GM12891 (cell line): Measurements from ENCODE around the gene PDIA5.

ENCODE experiments used
- DNase-seq: peaks from one replicate; pipeline ENCODE4 v3.0.0; 2011; ENCODE audit warnings: low spot score; ENCODE audit not compliant: insufficient read length
- FAIRE-seq: peaks from 2 replicates; lab custom pipeline; 2011; peaks lifted over from hg19 to GRCh38; lab: Jason Lieb, UNC
- PAX5 ChIP-seq: IDR thresholded peaks from 2 replicates; pipeline ENCODE4 v1.6.1; 2011; ENCODE audit warnings: low read length, moderate library complexity, mild to moderate bottlenecking; ENCODE audit not compliant: insufficient read depth, severe bottlenecking
- POLR2A ChIP-seq: IDR thresholded peaks from 2 replicates; pipeline ENCODE4 v1.6.1; 2011; ENCODE audit warnings: low read depth, low read length, control low read depth
- POLR2AphosphoS5 ChIP-seq: IDR thresholded peaks from 2 replicates; pipeline ENCODE4 v1.6.1; 2011; ENCODE audit warnings: low read depth, low read length, control low read depth
- POU2F2 ChIP-seq: IDR thresholded peaks from 2 replicates; pipeline ENCODE4 v1.6.1; 2011; ENCODE audit warnings: low read depth, mild to moderate bottlenecking, control low read depth, low read length, moderate library complexity
- SPI1 ChIP-seq: IDR thresholded peaks from 2 replicates; pipeline ENCODE4 v1.6.1; 2011; ENCODE audit warnings: low read depth, low read length, control low read depth
- TAF1 ChIP-seq: IDR thresholded peaks from 2 replicates; pipeline ENCODE4 v1.6.1; 2011; ENCODE audit warnings: low read depth, low read length, control low read depth

PDIA5 gene

GRCh38 chr3:123027292-123028232 is 39.3 kb upstream of the PDIA5 start, which contains the start of gene SEMA5B:
Gene SEMA5B (minus strand): TSS chr3:123027763. CDS start chr3:122961263, 66,500 bp downstream.
- FAIRE-seq, result peak; percentile 76
- peak; percentile 54 for DNase-seq
- TF ChIP-seq SPI1 (no peak), POLR2A (no peak), PAX5 (no peak), TAF1 (no peak), POU2F2 (no peak), POLR2AphosphoS5 (no peak)

- TF ChIP-seq TAF1 (no peak), SPI1 (no peak)
- DNase-seq (peak; percentile 48), FAIRE-seq (peak; percentile 72)
These were observed 38.5 kb upstream of the PDIA5 start for GRCh38 chr3:123028233-123028828.

GRCh38 chr3:123031051-123031450 is 35.8 kb upstream of the PDIA5 start:
- no peak for DNase-seq
- TF ChIP-seq SPI1 (no peak), PAX5 (no peak), TAF1 (no peak), POU2F2 (no peak), POLR2A (no peak), POLR2AphosphoS5 (no peak)
- no peak for FAIRE-seq

GRCh38 chr3:123032057-123032456 is 34.8 kb upstream of the PDIA5 start:
- FAIRE-seq (no peak), DNase-seq (no peak)
- TF ChIP-seq SPI1, result no peak
- no peak for TF ChIP-seq POU2F2
- TF ChIP-seq POLR2AphosphoS5, result no peak
- TF ChIP-seq PAX5, result no peak
- TF ChIP-seq POLR2A, result no peak

GRCh38 chr3:123034120-123034519 is 32.7 kb upstream of the PDIA5 start:
- TF ChIP-seq POU2F2, result no peak
- TF ChIP-seq POLR2A, result no peak
- no peak for TF ChIP-seq POLR2AphosphoS5
- no peak for TF ChIP-seq TAF1
- DNase-seq, result no peak
- no peak for FAIRE-seq

GRCh38 chr3:123034996-123035395 is 31.8 kb upstream of the PDIA5 start:
- no peak for FAIRE-seq
- DNase-seq, result no peak
- no peak for TF ChIP-seq POLR2A
- no peak for TF ChIP-seq PAX5
- TF ChIP-seq TAF1, result no peak
- TF ChIP-seq SPI1, result no peak
- no peak for TF ChIP-seq POLR2AphosphoS5
- TF ChIP-seq POU2F2, result no peak

GRCh38 chr3:123036352-123037014 is 30.3 kb upstream of the PDIA5 start:
- TF ChIP-seq POU2F2, result no peak
- no peak for TF ChIP-seq PAX5
- no peak for TF ChIP-seq TAF1
- TF ChIP-seq POLR2AphosphoS5, result no peak
- no peak for TF ChIP-seq POLR2A
- no peak for DNase-seq
- no peak for FAIRE-seq

- no peak for TF ChIP-seq POLR2A
- DNase-seq, result no peak
- FAIRE-seq, result no peak
These were observed 29.8 kb upstream of the PDIA5 start for GRCh38 chr3:123037015-123037375.

GRCh38 chr3:123038751-123039150 is 28.1 kb upstream of the PDIA5 start:
- FAIRE-seq, result no peak
- no peak for DNase-seq
- no peak for TF ChIP-seq TAF1
- no peak for TF ChIP-seq POLR2AphosphoS5
- no peak for TF ChIP-seq PAX5
- TF ChIP-seq POU2F2, result no peak
- no peak for TF ChIP-seq SPI1
- TF ChIP-seq POLR2A, result no peak

- TF ChIP-seq POLR2A (no peak), POLR2AphosphoS5 (no peak), SPI1 (no peak), PAX5 (no peak), TAF1 (no peak), POU2F2 (no peak)
- no peak for FAIRE-seq
- DNase-seq, result no peak
These were observed 27.6 kb upstream of the PDIA5 start for GRCh38 chr3:123039178-123039577.
